K562 (cell line): ENCODE results near the gene PRUNE1. TPM values are rescaled to one million over a fixed set of nuclear protein-coding genes. Genes with fewer than 3 reads are reported as not detected.
A peak's percentile ranks its signal among the peaks of the same experiment; 100 is the strongest.

Experiments used
- ARID2 ChIP-seq: fragments of 450-650 bp; IDR thresholded peaks from 2 replicates; pipeline ENCODE4 v1.6.1; 2017; ENCODE audit warnings: antibody characterized with exemption, mild to moderate bottlenecking
- FOXJ2 ChIP-seq: fragments of 200-800 bp; sonication (Bioruptor generic); IDR thresholded peaks from 2 replicates; pipeline ENCODE4 v1.6.1; 2016; ENCODE audit warnings: missing genetic modification characterization, missing compliant biosample characterization
- HDAC2 ChIP-seq: fragments of 450-650 bp; IDR thresholded peaks from 2 replicates; pipeline ENCODE4 v1.6.1; 2016; ENCODE audit warnings: mild to moderate bottlenecking
- LARP7 ChIP-seq: fragments of 450-650 bp; IDR thresholded peaks from 2 replicates; pipeline ENCODE4 v1.6.1; 2016
- MXD1 ChIP-seq: fragments of 250-450 bp; sonication (Bioruptor Pico); IDR thresholded peaks from 2 replicates; pipeline ENCODE4 v1.8.0; 2021; ENCODE audit warnings: borderline replicate concordance, mild to moderate bottlenecking, moderate library complexity; ENCODE audit not compliant: poor library complexity, severe bottlenecking
- NR4A1 ChIP-seq, 2 experiments: fragments of 250-450 bp in 1 of 2; fragments of 450-650 bp in 1 of 2; sonication (Bioruptor Pico) in 1 of 2; IDR thresholded peaks; 2 replicates each; pipeline versions ENCODE4 v1.4.0 to v1.6.1; 2016 to 2020; ENCODE audit warnings: mild to moderate bottlenecking in 2 of 2, missing compliant biosample characterization in 1 of 2, missing genetic modification characterization in 1 of 2, moderate library complexity in 1 of 2
- PHB2 ChIP-seq: fragments of 450-650 bp; IDR thresholded peaks from 2 replicates; pipeline ENCODE4 v1.6.1; 2017; ENCODE audit warnings: low read depth
- POLR2G ChIP-seq: fragments of 200-400 bp; formaldehyde crosslinking; IDR thresholded peaks from 2 replicates; pipeline ENCODE4 v1.6.1; 2017; ENCODE audit warnings: low read depth, mild to moderate bottlenecking, antibody characterized with exemption, low read length, moderate library complexity
- SIX5 ChIP-seq, 2 experiments: IDR thresholded peaks; 2 replicates each; pipeline ENCODE4 v1.6.1; 2011; ENCODE audit warnings: low read length in 2 of 2, borderline replicate concordance in 1 of 2, low read depth in 1 of 2, mild to moderate bottlenecking in 1 of 2, moderate library complexity in 1 of 2; ENCODE audit not compliant: insufficient read depth in 1 of 2
- SMAD2 ChIP-seq: fragments of 150-350 bp; IDR thresholded peaks from 2 replicates; pipeline ENCODE4 v1.6.1; 2014; ENCODE audit warnings: low read depth, mild to moderate bottlenecking, low read length
- TBP ChIP-seq: optimal IDR thresholded peaks from 2 replicates; pipeline ENCODE3; 2011; ENCODE audit warnings: low read depth, low read length, improper control_type of control experiment
- TEAD1 ChIP-seq, 2 experiments: fragments of 450-650 bp in 1 of 2; sonication (generic) in 1 of 2; formaldehyde crosslinking; IDR thresholded peaks; 2 replicates each; pipeline versions ENCODE4 v1.4.0 to v1.8.0; 2020 to 2022; ENCODE audit warnings: mild to moderate bottlenecking in 2 of 2, missing genetic modification reagents in 1 of 2
- ZNF143 ChIP-seq: sonication (generic); formaldehyde crosslinking; IDR thresholded peaks from 2 replicates; pipeline ENCODE4 v1.9.0; 2022; ENCODE audit warnings: mild to moderate bottlenecking, missing genetic modification reagents
- ZNF431 ChIP-seq: sonication (generic); formaldehyde crosslinking; IDR thresholded peaks from 2 replicates; pipeline ENCODE4 v1.8.0; 2022; ENCODE audit warnings: mild to moderate bottlenecking, missing genetic modification reagents
- ZNF764 ChIP-seq: fragments of 250-450 bp; sonication (Bioruptor Pico); IDR thresholded peaks from 2 replicates; pipeline ENCODE4 v1.4.0; 2020; ENCODE audit warnings: low read depth, mild to moderate bottlenecking, moderate library complexity
- polyA plus RNA-seq, 8 experiments: library from polyadenylated mRNA; depleted of rRNA in 4 of 8; stranded (reverse) in 5 of 8; unstranded in 3 of 8; fragments of >200 nt; fragmentation: Nextera tagmentation in 2 of 8; fragmentation: Illumina TruSeq in 1 of 8; extraction: Ambion mirVana in 2 of 8; extraction: Trizol in 1 of 8; gene quantifications; 2 replicates each; pipeline versions ENCODE4 v1.2.1 to v1.2.3, GENCODE V29; 2011 to 2014; ENCODE audit warnings: inconsistent platforms in 1 of 8, missing spikeins in 1 of 8
- total RNA-seq, 7 experiments: library from RNA; depleted of rRNA in 6 of 7; stranded (reverse); fragments of >200 nt in 6 of 7; fragmentation: Illumina TruSeq in 2 of 7; extraction: Trizol in 2 of 7; gene quantifications; 2 replicates each; pipeline versions ENCODE4 v1.2.1 to v1.2.3, GENCODE V29; 2011 to 2021; ENCODE audit warnings: low replicate concordance in 1 of 7
- TF ChIP-seq, protein P1 (sequence below), 2 experiments: fragments of 200-800 bp in 1 of 2; sonication (Bioruptor generic) in 1 of 2; sonication (generic) in 1 of 2; formaldehyde crosslinking in 1 of 2; IDR thresholded peaks in 1 of 2; conservative IDR thresholded peaks in 1 of 2; 2 replicates each; pipeline versions ENCODE4 v1.5.0 to v1.6.1; 2016 to 2020; ENCODE audit warnings: missing compliant biosample characterization in 1 of 2, missing genetic modification characterization in 1 of 2, missing genetic modification reagents in 1 of 2
- TF ChIP-seq, protein P2 (sequence below): sonication (generic); formaldehyde crosslinking; IDR thresholded peaks from 2 replicates; pipeline ENCODE4 v1.8.1; 2023; ENCODE audit warnings: missing genetic modification reagents, mild to moderate bottlenecking, borderline replicate concordance
- TF ChIP-seq, protein P3 (sequence below): fragments of 450-650 bp; IDR thresholded peaks from 2 replicates; pipeline ENCODE4 v1.6.1; 2016; ENCODE audit warnings: low read depth, mild to moderate bottlenecking, moderate library complexity

Gene PRUNE1
- total and polyA plus RNA-seq, 9 of the 15 experiments (the other 6 are each of a cell fraction or from before 2014, with no cell fraction given) = 16.7 to 48.3 (median 26.2) TPM

DNA sequence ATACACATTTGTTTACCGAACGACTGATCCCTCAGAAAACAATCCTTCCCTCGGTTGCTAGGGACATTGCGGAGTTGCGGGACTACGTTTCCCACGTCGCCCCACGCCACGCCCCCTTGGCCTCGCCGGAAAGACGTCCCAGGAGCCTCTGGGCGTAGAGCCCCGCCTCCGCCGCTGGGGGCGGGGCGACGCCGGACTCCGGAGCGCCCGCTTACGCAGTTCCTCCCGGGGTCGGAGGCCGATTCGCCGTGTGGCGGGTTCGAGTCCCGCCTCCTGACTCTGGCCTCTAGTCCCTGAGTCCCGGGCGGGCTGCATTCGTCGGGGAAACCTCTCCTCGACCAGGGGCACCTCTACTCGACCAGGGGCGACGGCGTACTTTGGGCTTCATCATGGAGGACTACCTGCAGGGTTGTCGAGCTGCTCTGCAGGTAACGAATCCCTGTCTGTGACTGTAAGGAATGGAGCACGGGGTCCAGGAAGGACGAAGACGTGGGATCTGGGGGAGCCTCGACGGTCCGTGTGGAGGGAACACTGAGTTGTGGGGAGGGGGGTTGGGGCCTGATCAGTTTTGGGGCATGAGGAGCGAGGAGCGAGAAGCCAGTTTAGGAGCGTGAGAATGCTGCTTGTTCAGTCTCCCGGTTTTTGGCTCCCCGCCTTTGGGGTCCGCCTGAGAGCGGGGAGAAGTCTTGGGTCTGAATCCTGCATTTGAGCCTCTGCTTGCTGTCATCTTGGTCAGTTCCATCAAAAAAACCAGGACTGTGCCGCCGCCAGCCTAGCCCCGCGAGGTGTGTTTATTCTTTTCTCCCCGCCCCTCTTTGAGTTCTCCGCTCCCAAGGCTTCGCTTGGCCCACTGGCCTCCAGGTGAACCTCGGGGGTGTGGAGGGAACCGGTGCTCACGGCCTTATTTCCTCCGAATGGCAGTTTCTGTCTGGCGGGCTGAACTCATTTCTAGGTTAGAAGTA, at the start of gene PRUNE1 (continued):
- TF ChIP-seq, protein P1, sequence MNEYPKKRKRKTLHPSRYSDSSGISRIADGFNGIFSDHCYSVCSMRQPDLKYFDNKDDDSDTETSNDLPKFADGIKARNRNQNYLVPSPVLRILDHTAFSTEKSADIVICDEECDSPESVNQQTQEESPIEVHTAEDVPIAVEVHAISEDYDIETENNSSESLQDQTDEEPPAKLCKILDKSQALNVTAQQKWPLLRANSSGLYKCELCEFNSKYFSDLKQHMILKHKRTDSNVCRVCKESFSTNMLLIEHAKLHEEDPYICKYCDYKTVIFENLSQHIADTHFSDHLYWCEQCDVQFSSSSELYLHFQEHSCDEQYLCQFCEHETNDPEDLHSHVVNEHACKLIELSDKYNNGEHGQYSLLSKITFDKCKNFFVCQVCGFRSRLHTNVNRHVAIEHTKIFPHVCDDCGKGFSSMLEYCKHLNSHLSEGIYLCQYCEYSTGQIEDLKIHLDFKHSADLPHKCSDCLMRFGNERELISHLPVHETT (CRISPR knock-in tag; conservative IDR thresholded peaks at IDR 0.05 in 1 of 2, IDR thresholded peaks at IDR 0.05 in 1 of 2) = no peak
- TF ChIP-seq ZNF431 (CRISPR knock-in tag) = no peak
- TF ChIP-seq PHB2 = 0 out of 2 replicates have a peak, but pooled peaks have one; percentile 46
- 0 out of 2 replicates have a peak, but pooled peaks have one; percentile 27 for TF ChIP-seq HDAC2
- TF ChIP-seq, protein P2, sequence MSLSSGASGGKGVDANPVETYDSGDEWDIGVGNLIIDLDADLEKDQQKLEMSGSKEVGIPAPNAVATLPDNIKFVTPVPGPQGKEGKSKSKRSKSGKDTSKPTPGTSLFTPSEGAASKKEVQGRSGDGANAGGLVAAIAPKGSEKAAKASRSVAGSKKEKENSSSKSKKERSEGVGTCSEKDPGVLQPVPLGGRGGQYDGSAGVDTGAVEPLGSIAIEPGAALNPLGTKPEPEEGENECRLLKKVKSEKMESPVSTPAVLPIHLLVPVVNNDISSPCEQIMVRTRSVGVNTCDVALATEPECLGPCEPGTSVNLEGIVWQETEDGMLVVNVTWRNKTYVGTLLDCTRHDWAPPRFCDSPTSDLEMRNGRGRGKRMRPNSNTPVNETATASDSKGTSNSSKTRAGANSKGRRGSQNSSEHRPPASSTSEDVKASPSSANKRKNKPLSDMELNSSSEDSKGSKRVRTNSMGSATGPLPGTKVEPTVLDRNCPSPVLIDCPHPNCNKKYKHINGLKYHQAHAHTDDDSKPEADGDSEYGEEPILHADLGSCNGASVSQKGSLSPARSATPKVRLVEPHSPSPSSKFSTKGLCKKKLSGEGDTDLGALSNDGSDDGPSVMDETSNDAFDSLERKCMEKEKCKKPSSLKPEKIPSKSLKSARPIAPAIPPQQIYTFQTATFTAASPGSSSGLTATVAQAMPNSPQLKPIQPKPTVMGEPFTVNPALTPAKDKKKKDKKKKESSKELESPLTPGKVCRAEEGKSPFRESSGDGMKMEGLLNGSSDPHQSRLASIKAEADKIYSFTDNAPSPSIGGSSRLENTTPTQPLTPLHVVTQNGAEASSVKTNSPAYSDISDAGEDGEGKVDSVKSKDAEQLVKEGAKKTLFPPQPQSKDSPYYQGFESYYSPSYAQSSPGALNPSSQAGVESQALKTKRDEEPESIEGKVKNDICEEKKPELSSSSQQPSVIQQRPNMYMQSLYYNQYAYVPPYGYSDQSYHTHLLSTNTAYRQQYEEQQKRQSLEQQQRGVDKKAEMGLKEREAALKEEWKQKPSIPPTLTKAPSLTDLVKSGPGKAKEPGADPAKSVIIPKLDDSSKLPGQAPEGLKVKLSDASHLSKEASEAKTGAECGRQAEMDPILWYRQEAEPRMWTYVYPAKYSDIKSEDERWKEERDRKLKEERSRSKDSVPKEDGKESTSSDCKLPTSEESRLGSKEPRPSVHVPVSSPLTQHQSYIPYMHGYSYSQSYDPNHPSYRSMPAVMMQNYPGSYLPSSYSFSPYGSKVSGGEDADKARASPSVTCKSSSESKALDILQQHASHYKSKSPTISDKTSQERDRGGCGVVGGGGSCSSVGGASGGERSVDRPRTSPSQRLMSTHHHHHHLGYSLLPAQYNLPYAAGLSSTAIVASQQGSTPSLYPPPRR (CRISPR knock-in tag) = peak; percentile 37; the same call in 1 of the 2 replicates
- TF ChIP-seq NR4A1 (CRISPR knock-in tag; IDR thresholded peaks at IDR 0.05) = no peak
- peak; percentile 51; the same call in 1 of the 2 replicates for TF ChIP-seq NR4A1 (tag; IDR thresholded peaks at IDR 0.05)
- TF ChIP-seq ZNF764 = peak; percentile 91
- 0 out of 4 replicates have a peak, but pooled peaks of 1 of the 2 experiments have one; percentile 9 for TF ChIP-seq TEAD1 (CRISPR knock-in tag; IDR thresholded peaks at IDR 0.05)
- TF ChIP-seq, protein P3, sequence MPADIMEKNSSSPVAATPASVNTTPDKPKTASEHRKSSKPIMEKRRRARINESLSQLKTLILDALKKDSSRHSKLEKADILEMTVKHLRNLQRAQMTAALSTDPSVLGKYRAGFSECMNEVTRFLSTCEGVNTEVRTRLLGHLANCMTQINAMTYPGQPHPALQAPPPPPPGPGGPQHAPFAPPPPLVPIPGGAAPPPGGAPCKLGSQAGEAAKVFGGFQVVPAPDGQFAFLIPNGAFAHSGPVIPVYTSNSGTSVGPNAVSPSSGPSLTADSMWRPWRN = 0 out of 2 replicates have a peak, but pooled peaks have one; percentile 17
- TF ChIP-seq LARP7 = peak; percentile 95
- TF ChIP-seq ZNF143 (CRISPR knock-in tag) = peak; percentile 84
- no peak for TF ChIP-seq SMAD2
- TF ChIP-seq FOXJ2 (tag) = peak; percentile 99
- TF ChIP-seq ARID2 = peak; percentile 37; the same call in 1 of the 2 replicates
- peak; percentile 84 for TF ChIP-seq POLR2G
- TF ChIP-seq TBP = peak; percentile 40
- peak; percentile 60 to 68; a peak in 3 of 4 replicates for TF ChIP-seq SIX5 (IDR thresholded peaks at IDR 0.05; ENCODE audit: borderline replicate concordance in 1 of 2, insufficient read depth in 1 of 2, low read depth in 1 of 2, low read length in 2 of 2)
- TF ChIP-seq MXD1 (CRISPR knock-in tag) = no peak
